ENCODE data around the gene VSX1. TPM values are rescaled to one million over a fixed set of nuclear protein-coding genes. Genes with fewer than 3 reads are reported as not detected.

The VSX1 gene
- polyA plus RNA-seq, 1 donor from 2014 or later = not detected

- H3K9ac ChIP-seq (ENCODE audit: low read length) = no peak overlapping the region
- TF ChIP-seq SMC3 (conservative IDR thresholded peaks at IDR 0.05; ENCODE audit: poor library complexity) (no peak), TAF1 (IDR thresholded peaks at IDR 0.05; ENCODE audit: low read depth) (no peak), MXI1 (conservative IDR thresholded peaks at IDR 0.05; ENCODE audit: poor library complexity, severe bottlenecking) (no peak), POLR2AphosphoS5 (IDR thresholded peaks at IDR 0.05) (no peak), RAD21 (conservative IDR thresholded peaks at IDR 0.05) (no peak), EP300 (conservative IDR thresholded peaks at IDR 0.05; ENCODE audit: poor library complexity, severe bottlenecking) (no peak), EZH2 (IDR thresholded peaks at IDR 0.05; ENCODE audit: borderline replicate concordance, insufficient read depth, low read length, poor library complexity, severe bottlenecking) (no peak), CTCF (IDR thresholded peaks at IDR 0.05; ENCODE audit: poor library complexity, severe bottlenecking) (no peak), REST (IDR thresholded peaks at IDR 0.05; ENCODE audit: borderline replicate concordance) (no peak)
- H3K27ac ChIP-seq (ENCODE audit: low read length) = no peak overlapping the region
- H3K9me3 ChIP-seq (ENCODE audit: low read length) = no peaks in the 10 kb centered on the region
- H3K9me2 ChIP-seq (ENCODE audit: insufficient read depth, low read length) = no peaks in the 10 kb centered on the region
- H3F3A ChIP-seq (ENCODE audit: insufficient read depth, low read length, poor library complexity, severe bottlenecking) = no peaks in the 10 kb centered on the region
- H4K20me1 ChIP-seq (ENCODE audit: insufficient read depth) = no peaks in the 10 kb centered on the region
- H3K79me2 ChIP-seq (replicated peaks; ENCODE audit: insufficient read depth, low read length) = no peaks in the 10 kb centered on the region
- no peak overlapping the region for H3K4me2 ChIP-seq (ENCODE audit: low read length)
- no peak overlapping the region for H2AFZ ChIP-seq (ENCODE audit: low read depth, low read length)
- H3K36me3 ChIP-seq (ENCODE audit: insufficient read depth, low read length) = no peaks in the 10 kb centered on the region
- no peak overlapping the region for H3K4me3 ChIP-seq (ENCODE audit: low read length)
- peaks cover 43% of the 10 kb centered on the region for H3K27me3 ChIP-seq (ENCODE audit: insufficient read depth, low read depth, low read length)
Measured at GRCh38 chr20:25063981-25064380, 18.0 kb downstream of the VSX1 start.

GRCh38 chr20:25063546-25063945, 18.4 kb downstream of the VSX1 start:
- no peak overlapping the region for H3K27ac ChIP-seq (ENCODE audit: low read length)
- no peak overlapping the region for H3K9ac ChIP-seq (ENCODE audit: low read length)
- no peak overlapping the region for H2AFZ ChIP-seq (ENCODE audit: low read depth, low read length)
- TF ChIP-seq EP300 (conservative IDR thresholded peaks at IDR 0.05; ENCODE audit: poor library complexity, severe bottlenecking) = no peak
- no peak for TF ChIP-seq EZH2 (IDR thresholded peaks at IDR 0.05; ENCODE audit: borderline replicate concordance, insufficient read depth, low read length, poor library complexity, severe bottlenecking)
- TF ChIP-seq REST (IDR thresholded peaks at IDR 0.05; ENCODE audit: borderline replicate concordance) = no peak
- TF ChIP-seq CTCF (IDR thresholded peaks at IDR 0.05; ENCODE audit: poor library complexity, severe bottlenecking) = no peak
- no peak for TF ChIP-seq POLR2AphosphoS5 (IDR thresholded peaks at IDR 0.05)
- no peak for TF ChIP-seq MXI1 (conservative IDR thresholded peaks at IDR 0.05; ENCODE audit: poor library complexity, severe bottlenecking)
- TF ChIP-seq RAD21 (conservative IDR thresholded peaks at IDR 0.05) = no peak
- H3K79me2 ChIP-seq (replicated peaks; ENCODE audit: insufficient read depth, low read length) = no peaks in the 10 kb centered on the region
- H3K9me2 ChIP-seq (ENCODE audit: insufficient read depth, low read length) = no peaks in the 10 kb centered on the region
- no peaks in the 10 kb centered on the region for H3F3A ChIP-seq (ENCODE audit: insufficient read depth, low read length, poor library complexity, severe bottlenecking)
- H3K36me3 ChIP-seq (ENCODE audit: insufficient read depth, low read length) = no peaks in the 10 kb centered on the region
- H3K27me3 ChIP-seq (ENCODE audit: insufficient read depth, low read depth, low read length) = peaks cover 45% of the 10 kb centered on the region
- H3K4me2 ChIP-seq (ENCODE audit: low read length) = no peak overlapping the region
- H3K4me3 ChIP-seq (ENCODE audit: low read length) = no peak overlapping the region
- no peaks in the 10 kb centered on the region for H4K20me1 ChIP-seq (ENCODE audit: insufficient read depth)
- no peaks in the 10 kb centered on the region for H3K9me3 ChIP-seq (ENCODE audit: low read length)
